HCT116 (cell line): ENCODE results near the gene TSPAN11. TPM values are rescaled to one million over a fixed set of nuclear protein-coding genes. Genes with fewer than 3 reads are reported as not detected.

ENCODE experiments used
- ATAC-seq: fragments of 200-7000 bp; cut with Tn5 transposase; 2 replicates; pipeline ENCODE4 v1.9.1; 2020; ENCODE audit warnings: mild to moderate bottlenecking, moderate library complexity
- BruUV-seq: library from RNA; stranded (reverse); fragments of 400-500 nt; replicated peaks from 2 replicates; lab custom pipeline; 2021; lab: Mats Ljungman, UMichigan
- CTCF ChIA-PET: fragments of 300-600 bp; sonication (Branson Sonifier 250); formaldehyde crosslinking; loops from one replicate; lab custom pipeline; 2021; ENCODE audit warnings: antibody characterized with exemption; lab: Charles Lee
- POLR2A ChIA-PET: fragments of 300-600, 350-600 bp; sonication (Branson Sonifier 250); formaldehyde crosslinking; loops from one replicate; lab custom pipeline; 2021; ENCODE audit warnings: antibody characterized with exemption; lab: Charles Lee
- RAD21 ChIA-PET, 2 experiments: fragments of 300-600 bp; sonication (Branson Sonifier 250); formaldehyde crosslinking; loops; one replicate each; lab custom pipeline; 2023; ENCODE audit warnings: low total read pairs in 2 of 2; ENCODE audit not compliant: uncharacterized antibody in 2 of 2, unreplicated experiment in 2 of 2, low non-redundant PET in 1 of 2; lab: Charles Lee
- DNase-seq: peaks from one replicate; pipeline ENCODE4 v3.0.0-alpha.2; 2010; ENCODE audit warnings: low read depth, low spot score
- H2AFZ ChIP-seq: fragments of 200-600 bp; shearing (Covaris generic), sonication (generic); 2 replicates; pipeline ENCODE4 v1.6.1; 2017; ENCODE audit warnings: low read depth, mixed run types, mixed read lengths, antibody characterized with exemption, low read length; ENCODE audit not compliant: poor library complexity, severe bottlenecking
- H3K27ac ChIP-seq: 2 replicates; pipeline ENCODE4 v1.5.1; 2012; ENCODE audit warnings: low read depth, low read length
- H3K27me3 ChIP-seq: fragments of 200-600 bp; sonication (generic); 2 replicates; pipeline ENCODE4 v1.6.1; 2016; ENCODE audit warnings: mixed run types, low read length, mixed read lengths; ENCODE audit not compliant: insufficient read depth
- H3K36me3 ChIP-seq, 2 experiments: fragments of 200-500 bp in 1 of 2; fragments of 200-600 bp in 1 of 2; sonication (Bioruptor generic) in 1 of 2; sonication (generic) in 1 of 2; 2 replicates each; pipeline versions ENCODE4 v1.5.1 to v1.6.1; 2014 to 2016; ENCODE audit warnings: low read length in 2 of 2, inconsistent platforms in 1 of 2, mixed read lengths in 1 of 2, mixed run types in 1 of 2; ENCODE audit not compliant: insufficient read depth in 2 of 2, control insufficient read depth in 1 of 2
- H3K4me1 ChIP-seq, 2 experiments: fragments of 200-600 bp in 1 of 2; sonication (generic) in 1 of 2; 2 replicates each; pipeline versions ENCODE4 v1.5.1 to v1.6.1; 2012 to 2017; ENCODE audit warnings: low read length in 2 of 2, inconsistent platforms in 1 of 2, mild to moderate bottlenecking in 1 of 2, mixed read lengths in 1 of 2, mixed run types in 1 of 2, moderate library complexity in 1 of 2; ENCODE audit not compliant: insufficient read depth in 2 of 2, control insufficient read depth in 1 of 2
- H3K4me2 ChIP-seq: fragments of 200-600 bp; sonication (generic); 2 replicates; pipeline ENCODE4 v1.6.1; 2017; ENCODE audit warnings: mixed run types, low read length, mixed read lengths
- H3K4me3 ChIP-seq, 2 experiments: fragments of 200-600 bp in 1 of 2; sonication (generic) in 1 of 2; replicated peaks in 1 of 2; 2 replicates each; pipeline ENCODE4 v1.5.1; 2011 to 2016; ENCODE audit warnings: low read length in 2 of 2, control low read depth in 1 of 2, low read depth in 1 of 2, mild to moderate bottlenecking in 1 of 2, mixed read lengths in 1 of 2, mixed run types in 1 of 2
- H3K79me2 ChIP-seq: fragments of 200-600 bp; sonication (generic); 2 replicates; pipeline ENCODE4 v1.6.1; 2017; ENCODE audit warnings: mild to moderate bottlenecking, mixed run types, low read length, moderate library complexity, mixed read lengths; ENCODE audit not compliant: insufficient read depth
- H3K9ac ChIP-seq: fragments of 200-600 bp; sonication (generic); 2 replicates; pipeline ENCODE4 v1.6.1; 2016; ENCODE audit warnings: low read length, mixed read lengths
- H3K9me2 ChIP-seq: fragments of 200-600 bp; sonication (generic), shearing (Covaris generic); 2 replicates; pipeline ENCODE4 v1.6.1; 2017; ENCODE audit warnings: mixed run types, mild to moderate bottlenecking, moderate library complexity; ENCODE audit not compliant: insufficient read depth
- H3K9me3 ChIP-seq, 2 experiments: fragments of 200-500 bp in 1 of 2; fragments of 200-600 bp in 1 of 2; sonication (Bioruptor generic) in 1 of 2; sonication (generic) in 1 of 2; 2 replicates each; pipeline ENCODE4 v1.6.1; 2014 to 2017; ENCODE audit warnings: low read length in 2 of 2, mixed read lengths in 2 of 2, inconsistent platforms in 1 of 2, low read depth in 1 of 2, mild to moderate bottlenecking in 1 of 2, mixed run types in 1 of 2, moderate library complexity in 1 of 2; ENCODE audit not compliant: control insufficient read depth in 1 of 2, insufficient read depth in 1 of 2
- H4K20me1 ChIP-seq: fragments of 200-600 bp; sonication (generic), shearing (Covaris generic); 2 replicates; pipeline ENCODE4 v1.6.1; 2017; ENCODE audit warnings: mixed run types, mild to moderate bottlenecking, moderate library complexity; ENCODE audit not compliant: insufficient read depth
- ATF3 ChIP-seq: IDR thresholded peaks from 2 replicates; pipeline ENCODE4 v1.6.1; 2012
- EZH2phosphoT487 ChIP-seq: fragments of 200-600 bp; IDR thresholded peaks from 2 replicates; pipeline ENCODE4 v1.6.1; 2018; ENCODE audit warnings: antibody characterized with exemption, borderline replicate concordance
- REST ChIP-seq: IDR thresholded peaks from 2 replicates; pipeline ENCODE4 v1.6.1; 2012; ENCODE audit warnings: low read depth
- SP1 ChIP-seq: IDR thresholded peaks from 2 replicates; pipeline ENCODE4 v1.6.1; 2012; ENCODE audit warnings: low read depth
- ZBTB33 ChIP-seq: IDR thresholded peaks from 2 replicates; pipeline ENCODE4 v1.6.1; 2011; ENCODE audit warnings: mild to moderate bottlenecking, low read length, moderate library complexity; ENCODE audit not compliant: insufficient replicate concordance; ENCODE audit errors: extremely low read depth
- intact Hi-C: fragments of 100-400 bp; cut with micrococcal nuclease; formaldehyde crosslinking; loops from 2 replicates; pipeline ENCODE4 v1.10.0; 2022
- total RNA-seq: library from RNA; stranded (reverse); gene quantifications from one replicate; pipeline ENCODE4 v1.2.1, GENCODE V29; 2021; ENCODE audit not compliant: unreplicated experiment

The TSPAN11 gene
- total RNA-seq, 1 experiment from 2014 or later: not detected

DNA sequence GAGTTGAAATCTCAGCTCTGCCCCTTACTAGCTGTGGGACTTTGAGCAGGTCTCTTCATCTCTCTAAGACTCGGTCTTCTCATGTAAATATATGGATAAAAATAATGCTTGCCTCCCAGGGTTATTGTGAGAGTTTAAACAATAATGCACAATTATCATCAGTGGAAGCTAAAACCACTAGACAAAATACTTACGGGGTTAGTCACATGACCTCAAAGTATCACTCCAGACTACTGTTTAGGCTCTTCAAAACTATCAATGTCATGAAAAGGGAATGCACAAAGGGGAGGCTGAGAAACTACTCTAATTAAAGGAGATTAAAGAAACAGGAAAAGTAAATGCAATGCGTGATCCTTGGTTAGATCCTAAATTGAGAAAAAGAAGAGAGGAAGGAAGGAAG, 24.5 kb upstream of the TSPAN11 start:
- RAD21 ChIA-PET: no interaction called here
- CTCF ChIA-PET: no interaction called here

GRCh38 chr12:30902596-30902995, 24.0 kb upstream of the TSPAN11 start:
- H3K27me3 ChIP-seq: no peaks in the 10 kb centered on the region
- no peak overlapping the region for H3K27ac ChIP-seq
- H3K4me3 ChIP-seq: no peak overlapping the region
- intact Hi-C loops: no loop called here
- H3K4me1 ChIP-seq: no peaks in the 10 kb centered on the region
- no peak overlapping the region for H3K4me2 ChIP-seq
- no peak overlapping the region for H2AFZ ChIP-seq
- ChIA-PET CTCF (no interaction called here), RAD21 (no interaction called here), POLR2A (no interaction called here)
- H3K9ac ChIP-seq: no peak overlapping the region
- no peaks in the 10 kb centered on the region for H4K20me1 ChIP-seq
- H3K79me2 ChIP-seq: no peaks in the 10 kb centered on the region
- TF ChIP-seq SP1 (no peak), REST (no peak)
- no TSS peak for BruUV-seq
- ATAC-seq: no peak
- H3K9me2 ChIP-seq: no peaks in the 10 kb centered on the region
- H3K36me3 ChIP-seq: no peaks in the 10 kb centered on the region
- H3K9me3 ChIP-seq: no peaks in the 10 kb centered on the region
- no peak for DNase-seq

More for the DNA sequence above, 24.5 kb upstream of the TSPAN11 start:
- Histone ChIP-seq H3K79me2 (no peaks in the 10 kb centered on the region), H3K4me1 (no peaks in the 10 kb centered on the region), H3K27me3 (no peaks in the 10 kb centered on the region), H3K4me2 (no peak overlapping the region), H3K4me3 (no peak overlapping the region), H4K20me1 (no peaks in the 10 kb centered on the region), H3K9me2 (no peaks in the 10 kb centered on the region), H3K9me3 (no peaks in the 10 kb centered on the region), H3K36me3 (no peaks in the 10 kb centered on the region), H3K27ac (no peak overlapping the region), H2AFZ (no peak overlapping the region), H3K9ac (no peak overlapping the region)
- intact Hi-C loops: no loop called here
- POLR2A ChIA-PET: no interaction called here
- ATAC-seq (no peak), DNase-seq (no peak)
- no TSS peak for BruUV-seq
- TF ChIP-seq ATF3: no peak
- no peak for TF ChIP-seq EZH2phosphoT487
- TF ChIP-seq ZBTB33: no peak
